Measurements from ENCODE around the gene DLG5. TPM values are rescaled to one million over a fixed set of nuclear protein-coding genes. Genes with fewer than 3 reads are reported as not detected.

Gene DLG5
- total RNA-seq, 1 donor from 2014 or later = 1.1 TPM

- Mint-ChIP-seq H3K27ac (no peak overlapping the region), H3K4me3 (no peak overlapping the region), H3K4me1 (no peaks in the 10 kb centered on the region), H3K9me3 (no peaks in the 10 kb centered on the region), H3K36me3 (ENCODE audit: low read depth) (no peaks in the 10 kb centered on the region), H3K27me3 (no peaks in the 10 kb centered on the region)
- intact Hi-C loops (cut with micrococcal nuclease) = no loop called here
- TF ChIP-seq CTCF (IDR thresholded peaks at IDR 0.05) = no peak
- no peak for DNase-seq
- POLR2A ChIA-PET = no interaction called here
- CTCF ChIA-PET = no interaction called here
- ATAC-seq (ENCODE audit: low read depth) = no peak
Measured at GRCh38 chr10:77857272-77857671, 69.3 kb downstream of the DLG5 start.

GRCh38 chr10:77856566-77856965 lies 70.0 kb downstream of the DLG5 start:
- Mint-ChIP-seq H3K36me3 (ENCODE audit: low read depth) (no peaks in the 10 kb centered on the region), H3K4me1 (no peaks in the 10 kb centered on the region), H3K9me3 (no peaks in the 10 kb centered on the region), H3K27ac (no peak overlapping the region), H3K27me3 (no peaks in the 10 kb centered on the region), H3K4me3 (no peak overlapping the region)
- intact Hi-C loops (cut with micrococcal nuclease) = no loop called here
- ChIA-PET POLR2A (no interaction called here), CTCF (interaction anchor here (0.6 kb wide), 1 partner anchor 10 kb away, joined by 3 read pairs; no protein-coding TSS in a partner anchor)
- TF ChIP-seq CTCF (IDR thresholded peaks at IDR 0.05) = no peak
- DNase-seq = no peak
- no peak for ATAC-seq (ENCODE audit: low read depth)

GRCh38 chr10:77855404-77856155 lies 71.0 kb downstream of the DLG5 start:
- no peaks in the 10 kb centered on the region for H3K27me3 Mint-ChIP-seq
- H3K36me3 Mint-ChIP-seq (ENCODE audit: low read depth) = no peaks in the 10 kb centered on the region

GRCh38 chr10:77854115-77854514 lies 72.4 kb downstream of the DLG5 start:
- no peak for ATAC-seq (ENCODE audit: low read depth)
- ChIA-PET POLR2A (no interaction called here), CTCF (no interaction called here)
- H3K27me3 Mint-ChIP-seq = no peaks in the 10 kb centered on the region
- no peak for DNase-seq
- intact Hi-C loops (cut with micrococcal nuclease) = no loop called here
- H3K27ac Mint-ChIP-seq = no peak overlapping the region
- H3K36me3 Mint-ChIP-seq (ENCODE audit: low read depth) = no peaks in the 10 kb centered on the region
- H3K4me3 Mint-ChIP-seq = no peak overlapping the region
- TF ChIP-seq CTCF (IDR thresholded peaks at IDR 0.05) = no peak
- no peaks in the 10 kb centered on the region for H3K9me3 Mint-ChIP-seq
- H3K4me1 Mint-ChIP-seq = no peaks in the 10 kb centered on the region

More at GRCh38 chr10:77855404-77856155, 71.0 kb downstream of the DLG5 start:
- intact Hi-C loops (cut with micrococcal nuclease) = no loop called here
- H3K9me3 Mint-ChIP-seq = no peaks in the 10 kb centered on the region
- H3K4me3 Mint-ChIP-seq = no peak overlapping the region
- CTCF ChIA-PET = no interaction called here
- DNase-seq = no peak
- H3K4me1 Mint-ChIP-seq = no peaks in the 10 kb centered on the region
- no peak for TF ChIP-seq CTCF (IDR thresholded peaks at IDR 0.05)
- no peak overlapping the region for H3K27ac Mint-ChIP-seq
- no peak for ATAC-seq (ENCODE audit: low read depth)
- POLR2A ChIA-PET = no interaction called here

GRCh38 chr10:77853256-77853655 lies 73.3 kb downstream of the DLG5 start:
- no peak for TF ChIP-seq CTCF (IDR thresholded peaks at IDR 0.05)
- Mint-ChIP-seq H3K36me3 (ENCODE audit: low read depth) (no peaks in the 10 kb centered on the region), H3K4me1 (no peaks in the 10 kb centered on the region), H3K9me3 (no peaks in the 10 kb centered on the region), H3K4me3 (no peak overlapping the region), H3K27me3 (no peaks in the 10 kb centered on the region), H3K27ac (no peak overlapping the region)
- ChIA-PET CTCF (no interaction called here), POLR2A (no interaction called here)
- no peak for ATAC-seq (ENCODE audit: low read depth)
- intact Hi-C loops (cut with micrococcal nuclease) = no loop called here
- DNase-seq = no peak

All from activated B cell treated with CpG ODN at 0.5 μM for 24 hours (primary cell).